AG09319 (cell line): ENCODE measurements around the gene DEFB110.

Experiments
- DNase-seq: peaks from one replicate; pipeline ENCODE4 v3.0.0-alpha.2; 2010; ENCODE audit warnings: low read depth; ENCODE audit errors: extremely low read depth
- CTCF ChIP-seq: IDR thresholded peaks from 2 replicates; pipeline ENCODE4 v1.5.1; 2011; ENCODE audit warnings: low read depth, mild to moderate bottlenecking, inconsistent platforms, low read length, moderate library complexity

The DEFB110 gene

GRCh38 chr6:50030350-50030749 is 8.6 kb upstream of the DEFB110 start:
- DNase-seq: no peak
- TF ChIP-seq CTCF: no peak

- DNase-seq: no peak
- no peak for TF ChIP-seq CTCF
These were observed 3.5 kb upstream of the DEFB110 start for GRCh38 chr6:50025258-50025657.

DNA sequence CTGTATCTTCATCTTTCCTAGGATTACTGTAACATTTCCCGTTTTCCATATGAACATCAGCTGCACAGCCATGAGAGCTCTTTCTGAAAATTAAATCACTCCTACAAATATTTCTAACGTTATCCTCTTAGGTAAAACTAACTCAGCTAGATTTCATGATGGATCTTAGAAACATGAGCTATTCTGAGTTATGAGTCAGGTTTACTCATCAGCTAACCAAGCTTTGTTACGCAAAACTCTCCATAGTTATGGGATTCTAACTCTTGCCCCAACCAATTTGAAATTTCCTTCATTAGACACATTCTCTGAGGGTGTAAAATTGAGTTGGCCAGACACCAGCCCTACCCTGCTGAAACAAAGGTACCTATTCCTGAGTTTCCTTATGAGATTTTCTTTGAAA is 14.0 kb downstream of the DEFB110 start:
- DNase-seq: no peak
- no peak for TF ChIP-seq CTCF

- TF ChIP-seq CTCF: no peak
- no peak for DNase-seq
These were observed 18.7 kb downstream of the DEFB110 start for GRCh38 chr6:50003139-50003538.

DNA sequence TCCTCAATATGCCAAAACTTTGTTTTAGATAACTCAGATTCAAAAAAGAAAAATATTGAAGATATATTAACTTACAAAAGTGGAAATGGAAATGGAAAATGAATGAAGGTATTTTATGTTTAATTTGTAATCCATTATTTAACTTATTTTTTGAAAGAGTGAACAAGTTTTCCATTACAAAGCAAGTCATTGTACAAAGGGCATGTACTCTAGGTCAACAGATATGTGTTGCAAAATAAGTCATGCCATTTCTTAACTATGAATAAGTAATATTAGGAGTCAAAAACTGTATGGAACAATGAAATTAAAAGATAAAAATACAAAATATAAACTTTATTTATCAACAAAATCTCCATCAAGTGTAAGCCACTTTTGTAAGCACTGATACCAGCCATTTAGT is 26.5 kb downstream of the DEFB110 start:
- no peak for TF ChIP-seq CTCF
- DNase-seq: no peak

GRCh38 chr6:49988900-49989299 is 32.9 kb downstream of the DEFB110 start:
- no peak for TF ChIP-seq CTCF
- no peak for DNase-seq

GRCh38 chr6:49987749-49988148 is 34.0 kb downstream of the DEFB110 start:
- DNase-seq: no peak

More at GRCh38 chr6:49987749-49988148, 34.0 kb downstream of the DEFB110 start:
- TF ChIP-seq CTCF: no peak
